Measurements from ENCODE around the gene ABHD17A. TPM values are rescaled to one million over a fixed set of nuclear protein-coding genes. Genes with fewer than 3 reads are reported as not detected.
"Not testable (repeated sequence)": the region's sequence is repeated elsewhere in the genome, so short reads cannot be mapped to it uniquely, and the experiment has no call there.

ABHD17A gene
- total RNA-seq, 1 donor from 2014 or later: 115 TPM

DNA sequence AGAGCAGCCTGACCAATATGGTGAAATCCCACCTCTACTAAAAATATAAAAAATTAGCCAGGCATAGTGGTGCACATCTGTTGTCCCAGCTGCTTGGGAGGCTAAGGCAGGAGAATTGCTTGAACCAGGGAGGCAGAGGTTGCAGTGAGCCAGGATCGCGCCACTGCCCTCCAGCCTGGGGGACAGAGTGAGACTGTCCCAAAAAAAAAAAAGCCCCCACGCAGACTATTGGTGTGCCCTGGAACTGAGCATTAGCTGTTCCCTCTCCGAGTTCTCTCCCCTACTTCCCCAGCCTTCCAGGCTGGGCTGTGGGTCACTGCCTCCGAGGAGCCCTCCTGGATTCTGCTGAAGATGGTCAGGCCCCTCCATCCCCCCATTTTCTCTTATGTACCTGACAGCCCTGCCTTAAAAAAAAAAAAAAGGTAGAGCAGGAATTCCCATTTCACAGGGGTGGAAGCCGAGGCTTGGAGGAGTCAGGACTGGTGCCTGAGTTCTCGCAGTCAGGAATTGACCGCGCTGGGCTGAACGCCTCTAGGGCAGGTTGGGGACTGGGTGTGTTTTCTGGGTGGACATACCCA, 21.8 kb upstream of the ABHD17A start:
- H3K4me3 Mint-ChIP-seq: peak overlapping the region; percentile 64

DNA sequence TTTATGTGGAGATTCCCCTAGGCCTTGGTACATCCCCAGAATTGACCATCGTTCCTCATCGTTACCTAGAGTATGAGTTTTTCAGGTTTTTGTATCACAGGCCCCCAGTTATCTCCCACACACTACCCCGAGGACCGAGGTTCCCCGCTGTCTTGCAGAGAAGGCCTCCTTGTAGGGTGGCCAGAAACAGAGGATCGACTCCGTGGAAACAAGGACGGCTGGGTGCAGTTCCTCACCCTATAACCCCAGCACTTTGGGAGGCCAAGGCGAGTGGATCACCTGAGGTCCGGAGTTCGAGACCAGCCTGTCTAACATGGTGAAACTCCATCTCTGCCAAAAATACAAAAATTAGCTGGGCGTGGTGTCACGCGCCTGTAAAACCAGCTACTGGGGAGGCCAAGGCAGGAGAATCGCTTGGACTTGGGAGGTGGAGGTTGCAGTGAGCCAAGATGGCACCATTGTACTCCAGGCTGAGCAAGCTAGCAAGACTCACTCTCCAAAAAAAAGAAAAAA, 20.6 kb upstream of the ABHD17A start:
- H3K4me1 Mint-ChIP-seq (ENCODE audit: low read depth): peaks cover 29% of the 10 kb centered on the region
- H3K36me3 Mint-ChIP-seq (ENCODE audit: low read depth): peaks cover 3% of the 10 kb centered on the region
- H3K9me3 Mint-ChIP-seq: no peaks in the 10 kb centered on the region
- peak overlapping the region; percentile 80 for H3K27ac Mint-ChIP-seq
- H3K4me3 Mint-ChIP-seq: peak overlapping the region; percentile 90
- H3K27me3 Mint-ChIP-seq (ENCODE audit: insufficient read depth): no peaks in the 10 kb centered on the region
- no peak for DNase-seq (ENCODE audit: low spot score)
- intact Hi-C loops (cut with micrococcal nuclease): loop anchor here (1.0 to 2.0 kb wide), 7 partner anchors 9 to 245 kb away; partner anchors contain the start of genes ABHD17A, AP3D1 and REXO1

More for the DNA sequence above, 21.8 kb upstream of the ABHD17A start:
- H3K4me1 Mint-ChIP-seq (ENCODE audit: low read depth): peaks cover 29% of the 10 kb centered on the region
- intact Hi-C loops (cut with micrococcal nuclease): no loop called here
- H3K27ac Mint-ChIP-seq: no peak overlapping the region
- H3K9me3 Mint-ChIP-seq: no peaks in the 10 kb centered on the region
- H3K36me3 Mint-ChIP-seq (ENCODE audit: low read depth): peaks cover 3% of the 10 kb centered on the region
- no peaks in the 10 kb centered on the region for H3K27me3 Mint-ChIP-seq (ENCODE audit: insufficient read depth)
- no peak for DNase-seq (ENCODE audit: low spot score)

- Mint-ChIP-seq H3K36me3 (ENCODE audit: low read depth) (peaks cover 3% of the 10 kb centered on the region), H3K27ac (peak within 1 kb of the TSS; percentile 83), H3K9me3 (no peaks in the 10 kb centered on the region), H3K27me3 (ENCODE audit: insufficient read depth) (no peaks in the 10 kb centered on the region), H3K4me1 (ENCODE audit: low read depth) (peaks cover 27% of the 10 kb centered on the region), H3K4me3 (peak within 1 kb of the TSS; percentile 90)
- intact Hi-C loops (cut with micrococcal nuclease): loop anchor here (1.0 to 2.0 kb wide), 7 partner anchors 8 to 246 kb away; partner anchors contain the start of genes ABHD17A, AP3D1 and REXO1
- peak; percentile 99 for DNase-seq (ENCODE audit: low spot score)
Measured at GRCh38 chr19:1905110-1905862, 20.0 kb upstream of the ABHD17A start, which contains the start of the genes ADAT3 and SCAMP4. Gene ADAT3 (plus strand): TSS chr19:1905399. CDS start chr19:1912048, 6,649 bp downstream. Gene SCAMP4 (plus strand): TSS chr19:1905399. CDS start chr19:1915020, 9,621 bp downstream.

- DNase-seq (ENCODE audit: low spot score): no peak
- Mint-ChIP-seq H3K9me3 (no peaks in the 10 kb centered on the region), H3K4me3 (peak overlapping the region; percentile 83), H3K36me3 (ENCODE audit: low read depth) (peaks cover 2% of the 10 kb centered on the region), H3K4me1 (ENCODE audit: low read depth) (peaks cover 24% of the 10 kb centered on the region), H3K27me3 (ENCODE audit: insufficient read depth) (no peaks in the 10 kb centered on the region), H3K27ac (peak overlapping the region; percentile 80)
- intact Hi-C loops (cut with micrococcal nuclease): loop anchor here (1.0 to 2.0 kb wide), 7 partner anchors 7 to 247 kb away; partner anchors contain the start of genes ABHD17A, AP3D1 and REXO1
Measured at GRCh38 chr19:1904860-1905109, 19.5 kb upstream of the ABHD17A start.

DNA sequence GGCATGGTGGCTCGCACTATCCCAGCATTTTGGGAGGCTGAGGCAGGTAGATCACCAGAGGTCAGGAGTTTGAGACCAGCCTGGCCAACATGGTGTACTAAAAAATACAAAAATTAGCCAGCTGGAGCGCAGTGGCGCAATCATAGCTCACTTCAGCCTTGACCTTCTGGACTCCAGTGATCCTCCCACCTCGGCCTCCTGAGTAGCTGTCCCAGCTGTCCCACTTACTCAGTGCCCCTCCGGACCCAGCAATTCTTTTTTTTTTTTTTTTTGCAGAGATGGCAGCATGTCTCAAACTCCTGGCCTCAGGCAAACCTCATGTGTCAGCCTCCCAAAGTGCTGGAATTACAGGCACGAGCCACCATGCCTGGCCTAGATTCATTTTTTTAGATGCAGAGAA, 17.6 kb upstream of the ABHD17A start:
- intact Hi-C loops (cut with micrococcal nuclease): no loop called here
- no peaks in the 10 kb centered on the region for H3K36me3 Mint-ChIP-seq (ENCODE audit: low read depth)
- H3K27me3 Mint-ChIP-seq (ENCODE audit: insufficient read depth): no peaks in the 10 kb centered on the region
- H3K27ac Mint-ChIP-seq: peak overlapping the region; percentile 61
- H3K9me3 Mint-ChIP-seq: no peaks in the 10 kb centered on the region
- peak overlapping the region; percentile 11 for H3K4me3 Mint-ChIP-seq
- no peak for DNase-seq (ENCODE audit: low spot score)
- peaks cover 24% of the 10 kb centered on the region for H3K4me1 Mint-ChIP-seq (ENCODE audit: low read depth)

- intact Hi-C loops (cut with micrococcal nuclease): no loop called here
- Mint-ChIP-seq H3K36me3 (ENCODE audit: low read depth) (no peaks in the 10 kb centered on the region), H3K27ac (no peak overlapping the region), H3K4me1 (ENCODE audit: low read depth) (peaks cover 31% of the 10 kb centered on the region), H3K4me3 (no peak overlapping the region), H3K9me3 (no peaks in the 10 kb centered on the region), H3K27me3 (ENCODE audit: insufficient read depth) (no peaks in the 10 kb centered on the region)
- DNase-seq (ENCODE audit: low spot score): no peak
Measured at GRCh38 chr19:1901940-1902404, 16.7 kb upstream of the ABHD17A start.

DNA sequence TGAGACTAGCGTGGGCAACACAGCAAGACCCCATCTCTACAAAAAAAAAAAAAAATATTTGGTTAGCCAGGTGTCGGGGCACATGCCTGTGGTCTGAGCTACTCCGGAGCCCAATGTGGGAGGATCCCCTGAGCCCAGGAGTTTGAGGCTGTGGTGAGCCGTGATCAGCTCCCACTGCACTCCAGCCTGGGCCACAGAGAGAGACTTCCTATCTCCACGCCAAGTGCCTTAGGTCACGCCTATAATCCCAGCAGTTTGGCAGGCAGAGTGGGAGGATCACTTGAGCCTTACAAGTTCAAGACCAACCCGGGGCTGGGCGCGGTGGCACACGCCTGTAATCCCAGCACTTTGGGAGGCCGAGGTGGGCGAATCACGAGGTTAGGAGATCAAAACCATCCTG, 11.2 kb upstream of the ABHD17A start:
- no peak for DNase-seq (ENCODE audit: low spot score)
- H3K27me3 Mint-ChIP-seq (ENCODE audit: insufficient read depth): peaks cover 1% of the 10 kb centered on the region
- H3K4me3 Mint-ChIP-seq: peak overlapping the region; percentile 51
- peaks cover 17% of the 10 kb centered on the region for H3K4me1 Mint-ChIP-seq (ENCODE audit: low read depth)
- H3K9me3 Mint-ChIP-seq: no peaks in the 10 kb centered on the region
- peak overlapping the region; percentile 68 for H3K27ac Mint-ChIP-seq
- no peaks in the 10 kb centered on the region for H3K36me3 Mint-ChIP-seq (ENCODE audit: low read depth)
- intact Hi-C loops (cut with micrococcal nuclease): loop anchor here (2.0 kb wide), 1 partner anchor 164 kb away; no protein-coding TSS in a partner anchor

GRCh38 chr19:1893791-1894190, 8.5 kb upstream of the ABHD17A start:
- Mint-ChIP-seq H3K9me3 (no peaks in the 10 kb centered on the region), H3K36me3 (ENCODE audit: low read depth) (no peaks in the 10 kb centered on the region), H3K4me3 (peak overlapping the region; percentile 49), H3K27me3 (ENCODE audit: insufficient read depth) (peaks cover 1% of the 10 kb centered on the region), H3K27ac (peak overlapping the region; percentile 68), H3K4me1 (ENCODE audit: low read depth) (peaks cover 17% of the 10 kb centered on the region)
- intact Hi-C loops (cut with micrococcal nuclease): no loop called here
- no peak for DNase-seq (ENCODE audit: low spot score)

DNA sequence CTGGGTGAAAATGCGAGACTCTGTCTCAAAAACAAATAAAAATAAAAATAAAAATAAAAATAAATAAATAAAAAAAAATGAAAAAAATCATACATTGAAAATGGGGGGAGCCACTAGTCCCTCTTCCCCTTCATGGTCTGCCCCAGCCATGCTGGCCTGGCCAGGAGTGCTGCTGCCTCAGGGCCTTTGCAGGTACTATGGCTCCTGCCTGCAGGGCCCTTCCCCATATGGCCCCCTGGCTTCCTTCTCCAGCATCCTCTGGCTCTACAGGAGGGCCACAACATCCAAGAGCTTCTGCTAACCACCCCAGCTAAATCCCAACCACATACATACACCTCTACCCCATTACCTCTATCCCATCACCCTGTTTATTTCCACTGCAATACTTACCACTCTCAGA, 4.6 kb upstream of the ABHD17A start:
- intact Hi-C loops (cut with micrococcal nuclease): no loop called here
- peaks cover 4% of the 10 kb centered on the region for H3K4me1 Mint-ChIP-seq (ENCODE audit: low read depth)
- H3K4me3 Mint-ChIP-seq: no peak overlapping the region
- DNase-seq (ENCODE audit: low spot score): no peak
- H3K9me3 Mint-ChIP-seq: no peaks in the 10 kb centered on the region
- H3K27ac Mint-ChIP-seq: no peak overlapping the region
- H3K36me3 Mint-ChIP-seq (ENCODE audit: low read depth): no peaks in the 10 kb centered on the region
- H3K27me3 Mint-ChIP-seq (ENCODE audit: insufficient read depth): no peaks in the 10 kb centered on the region

DNA sequence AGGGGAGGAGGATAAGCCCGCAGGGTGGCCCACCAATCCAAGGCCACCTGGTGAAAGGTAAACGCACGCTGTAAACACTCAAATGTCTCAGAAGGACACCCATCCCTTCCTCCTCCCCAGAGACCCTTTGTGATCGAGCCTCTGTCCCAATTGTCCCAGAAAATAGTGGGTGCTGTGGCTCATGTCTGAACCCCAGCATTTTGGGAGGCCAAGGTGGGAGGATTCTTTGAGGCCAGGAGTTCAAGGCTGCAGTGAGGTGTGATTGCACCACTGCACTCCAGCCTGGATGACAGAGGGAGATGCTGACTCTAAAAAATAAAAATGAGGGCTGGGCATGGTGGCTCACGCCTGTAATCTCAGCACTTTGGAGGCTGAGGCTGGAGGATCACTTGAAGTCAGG, 3.1 kb upstream of the ABHD17A start:
- no peak overlapping the region for H3K27ac Mint-ChIP-seq
- no peaks in the 10 kb centered on the region for H3K27me3 Mint-ChIP-seq (ENCODE audit: insufficient read depth)
- H3K4me3 Mint-ChIP-seq: no peak overlapping the region
- DNase-seq (ENCODE audit: low spot score): no peak
- H3K4me1 Mint-ChIP-seq (ENCODE audit: low read depth): peaks cover 13% of the 10 kb centered on the region
- no peaks in the 10 kb centered on the region for H3K9me3 Mint-ChIP-seq
- intact Hi-C loops (cut with micrococcal nuclease): no loop called here
- peaks cover 10% of the 10 kb centered on the region for H3K36me3 Mint-ChIP-seq (ENCODE audit: low read depth)

DNA sequence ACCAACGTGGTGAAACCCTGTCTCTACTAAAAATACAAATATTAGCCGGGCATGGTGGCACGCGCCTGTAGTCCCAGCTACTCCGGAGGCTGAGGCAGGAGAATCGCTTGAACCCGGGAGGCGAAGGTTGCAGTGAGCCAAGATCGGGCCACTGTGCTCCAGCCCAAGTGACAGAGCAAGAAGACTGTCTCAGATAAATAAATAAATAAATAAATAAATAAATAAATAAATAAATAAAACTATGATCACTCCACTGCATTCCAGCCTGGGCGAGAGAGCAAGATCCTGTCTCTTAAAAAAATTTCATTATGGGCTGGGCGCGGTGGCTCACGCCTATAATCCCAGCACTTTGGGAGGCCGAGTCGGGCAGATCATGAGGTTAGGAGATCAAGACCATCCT, 1.1 kb upstream of the ABHD17A start:
- H3K9me3 Mint-ChIP-seq; DNase-seq (ENCODE audit: low spot score); H3K27ac Mint-ChIP-seq; intact Hi-C loops (cut with micrococcal nuclease); H3K4me3 Mint-ChIP-seq; H3K27me3 Mint-ChIP-seq (ENCODE audit: insufficient read depth): not testable (repeated sequence)
- peaks cover 28% of the 10 kb centered on the region for H3K4me1 Mint-ChIP-seq (ENCODE audit: low read depth)
- H3K36me3 Mint-ChIP-seq (ENCODE audit: low read depth): peaks cover 14% of the 10 kb centered on the region

DNA sequence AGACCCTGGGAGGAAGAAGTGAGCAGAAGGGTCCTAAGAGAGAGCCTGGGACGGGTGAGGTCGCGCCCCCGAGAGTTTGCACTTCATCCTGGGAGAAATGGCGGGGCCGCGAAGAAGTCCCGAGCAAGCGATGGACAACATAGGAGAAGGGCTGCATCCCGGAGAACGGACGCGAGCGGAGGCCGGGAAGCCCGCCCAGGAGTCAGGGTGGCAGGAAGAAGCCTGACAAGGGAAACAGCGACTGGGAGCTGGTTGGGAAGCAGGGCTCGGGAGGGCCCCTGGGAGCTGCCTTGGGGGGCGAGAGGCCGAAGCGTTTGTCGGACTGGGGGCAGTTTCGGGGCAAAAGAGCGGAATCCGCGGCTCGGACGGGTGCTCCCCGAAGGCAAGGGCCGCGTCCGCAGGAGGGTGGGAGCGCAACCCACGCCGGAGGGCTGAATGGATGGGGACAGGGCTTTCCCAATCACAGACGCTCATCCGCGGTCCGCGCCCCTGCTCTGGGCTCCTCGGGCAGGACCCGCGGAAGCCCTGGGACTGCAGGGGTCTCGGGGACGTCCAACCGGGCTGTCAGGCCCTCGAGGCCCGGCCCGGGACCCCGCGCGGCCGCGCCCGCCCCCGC, 469 bp downstream of the ABHD17A start:
- H3K27ac Mint-ChIP-seq: peak overlapping the region; percentile 99
- no peak for DNase-seq (ENCODE audit: low spot score)
- peak overlapping the region; percentile 99 for H3K4me3 Mint-ChIP-seq
- H3K9me3 Mint-ChIP-seq: no peaks in the 10 kb centered on the region
- H3K27me3 Mint-ChIP-seq (ENCODE audit: insufficient read depth): no peaks in the 10 kb centered on the region
- H3K4me1 Mint-ChIP-seq (ENCODE audit: low read depth): peaks cover 28% of the 10 kb centered on the region
- intact Hi-C loops (cut with micrococcal nuclease): loop anchor here (1.0 kb wide), 4 partner anchors 9 to 211 kb away; partner anchors contain the start of genes ADAT3, IZUMO4, MOB3A and REXO1
- peaks cover 14% of the 10 kb centered on the region for H3K36me3 Mint-ChIP-seq (ENCODE audit: low read depth)
